Suprapubic skin (tissue), 4 donors: ENCODE measurements around the gene WDR1.

Experiments used
- CTCF ChIP-seq, 2 donors: fragments of 200-600 bp in 1 of 2; fragments of 450-650 bp in 1 of 2; sonication (generic) in 1 of 2; IDR thresholded peaks; one replicate each; pipeline ENCODE4 v1.5.1; 2016 to 2019; ENCODE audit warnings: antibody characterized with exemption in 2 of 2, mild to moderate bottlenecking in 1 of 2, moderate library complexity in 1 of 2
- EP300 ChIP-seq: sonication (generic); formaldehyde crosslinking; IDR thresholded peaks from one replicate; pipeline ENCODE4 v1.6.1; 2017; ENCODE audit warnings: antibody characterized with exemption
- POLR2AphosphoS5 ChIP-seq, 3 donors: sonication (generic); formaldehyde crosslinking; IDR thresholded peaks; one replicate each; pipeline ENCODE4 v1.6.1; 2017; ENCODE audit warnings: antibody characterized with exemption in 3 of 3

DNA sequence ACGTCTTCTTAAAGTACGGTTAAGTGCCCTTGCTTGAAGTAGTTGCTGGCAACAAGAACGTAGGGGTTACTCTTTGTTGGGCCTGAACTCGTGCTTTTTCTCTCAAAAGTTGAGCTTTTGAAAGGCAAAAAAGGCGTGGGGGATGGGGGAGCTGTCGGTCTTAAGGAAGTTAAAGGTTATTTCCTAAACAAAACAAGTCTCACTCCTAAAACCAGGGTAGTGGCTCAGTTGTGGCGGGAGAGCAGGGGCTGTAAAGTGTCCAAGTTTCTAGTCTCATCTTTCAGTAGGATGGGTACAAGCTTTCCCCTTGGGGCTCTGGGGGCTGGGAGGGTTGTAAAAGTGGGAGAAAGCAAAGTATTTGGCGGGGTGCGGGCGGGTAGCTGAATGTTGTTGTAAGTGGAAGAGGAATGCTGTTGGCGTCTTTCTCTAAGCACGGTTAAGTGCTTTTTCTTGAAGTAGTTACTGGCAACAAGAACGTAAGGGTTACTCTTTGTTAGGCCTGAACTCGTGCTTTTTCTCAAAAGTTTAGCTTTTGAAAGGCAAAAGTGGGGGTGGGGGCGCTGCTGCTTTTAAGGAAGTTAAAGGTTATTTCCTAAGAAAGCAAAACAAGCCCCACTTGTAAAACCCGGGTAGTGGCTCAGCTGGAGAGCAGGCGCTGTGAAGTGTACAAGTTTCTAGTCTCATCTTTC, 904 bp upstream of the WDR1 start:
- no peak for TF ChIP-seq CTCF (IDR thresholded peaks at IDR 0.05)
- TF ChIP-seq POLR2AphosphoS5 (IDR thresholded peaks at IDR 0.05), result no peak
- no peak for TF ChIP-seq EP300
